Measurements from ENCODE around the gene HERPUD2.

- TF ChIP-seq, protein P1, sequence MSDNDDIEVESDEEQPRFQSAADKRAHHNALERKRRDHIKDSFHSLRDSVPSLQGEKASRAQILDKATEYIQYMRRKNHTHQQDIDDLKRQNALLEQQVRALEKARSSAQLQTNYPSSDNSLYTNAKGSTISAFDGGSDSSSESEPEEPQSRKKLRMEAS (IDR thresholded peaks at IDR 0.05; ENCODE audit: low read depth): no peak
- TF ChIP-seq, protein P2, sequence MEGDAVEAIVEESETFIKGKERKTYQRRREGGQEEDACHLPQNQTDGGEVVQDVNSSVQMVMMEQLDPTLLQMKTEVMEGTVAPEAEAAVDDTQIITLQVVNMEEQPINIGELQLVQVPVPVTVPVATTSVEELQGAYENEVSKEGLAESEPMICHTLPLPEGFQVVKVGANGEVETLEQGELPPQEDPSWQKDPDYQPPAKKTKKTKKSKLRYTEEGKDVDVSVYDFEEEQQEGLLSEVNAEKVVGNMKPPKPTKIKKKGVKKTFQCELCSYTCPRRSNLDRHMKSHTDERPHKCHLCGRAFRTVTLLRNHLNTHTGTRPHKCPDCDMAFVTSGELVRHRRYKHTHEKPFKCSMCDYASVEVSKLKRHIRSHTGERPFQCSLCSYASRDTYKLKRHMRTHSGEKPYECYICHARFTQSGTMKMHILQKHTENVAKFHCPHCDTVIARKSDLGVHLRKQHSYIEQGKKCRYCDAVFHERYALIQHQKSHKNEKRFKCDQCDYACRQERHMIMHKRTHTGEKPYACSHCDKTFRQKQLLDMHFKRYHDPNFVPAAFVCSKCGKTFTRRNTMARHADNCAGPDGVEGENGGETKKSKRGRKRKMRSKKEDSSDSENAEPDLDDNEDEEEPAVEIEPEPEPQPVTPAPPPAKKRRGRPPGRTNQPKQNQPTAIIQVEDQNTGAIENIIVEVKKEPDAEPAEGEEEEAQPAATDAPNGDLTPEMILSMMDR (IDR thresholded peaks at IDR 0.05): no peak
- TF ChIP-seq GABPA (IDR thresholded peaks at IDR 0.05; ENCODE audit: low read depth): no peak
- no peak for TF ChIP-seq FOSL2 (IDR thresholded peaks at IDR 0.05; ENCODE audit: borderline replicate concordance, low read depth)
- no peak for TF ChIP-seq YY1 (IDR thresholded peaks at IDR 0.05; ENCODE audit: low read depth)
- TF ChIP-seq ZBTB33 (IDR thresholded peaks at IDR 0.05; ENCODE audit: borderline replicate concordance, low read depth): no peak
These were observed 5.4 kb upstream of the HERPUD2 start for GRCh38 chr7:35700333-35700732.
